Measurements from ENCODE around the gene FAM174B.

Gene FAM174B

DNA sequence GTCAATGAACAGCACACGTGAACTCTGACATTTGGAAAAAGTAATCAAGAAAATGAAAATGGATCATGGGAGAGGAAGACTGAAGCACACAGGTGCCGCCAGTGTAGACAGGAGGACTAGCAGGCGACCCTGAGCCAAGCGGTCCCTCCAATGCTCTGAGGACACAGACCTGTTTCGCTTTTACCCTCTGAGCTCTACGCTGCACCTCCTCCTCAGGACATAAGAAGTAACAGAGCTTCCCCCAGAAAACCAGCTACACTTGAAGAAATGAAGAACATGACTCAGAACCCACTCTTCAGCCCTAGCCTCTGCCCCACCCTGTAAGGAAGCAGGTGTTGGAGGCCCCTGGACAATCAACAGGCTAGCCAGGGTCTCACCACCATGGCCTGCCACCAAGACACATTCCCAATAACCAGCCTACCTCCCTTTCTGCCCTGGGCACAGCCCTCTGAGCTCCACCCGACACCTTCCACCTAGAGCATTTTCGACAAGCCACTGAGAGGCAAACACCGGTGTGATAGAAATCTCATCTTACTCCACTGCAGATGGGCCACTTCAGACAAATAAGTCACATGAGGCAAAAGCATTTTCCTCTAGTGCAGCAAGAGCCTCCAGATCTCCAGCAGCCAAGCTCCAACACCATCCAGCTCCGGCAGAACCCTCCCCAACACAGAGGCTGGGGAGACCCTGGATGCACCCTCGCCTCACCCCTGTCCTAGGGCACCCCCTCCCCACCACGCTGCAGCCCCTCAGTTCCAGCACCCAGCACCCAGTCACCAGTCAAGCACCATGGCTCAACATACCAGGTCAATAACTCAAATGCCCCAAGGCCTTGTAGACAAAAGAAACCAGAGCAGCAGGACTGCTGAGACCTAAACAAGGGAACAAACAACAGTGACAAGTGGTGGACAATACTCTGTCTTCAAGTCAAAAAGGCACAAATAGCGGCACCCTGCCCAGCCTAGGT, 11.4 kb downstream of the FAM174B start:
- DNase-seq (ENCODE audit: insufficient read length, low spot score): no peak
- no peak for FAIRE-seq
- TF ChIP-seq POLR2A (IDR thresholded peaks at IDR 0.05; ENCODE audit: low read depth, low read length): no peak

DNA sequence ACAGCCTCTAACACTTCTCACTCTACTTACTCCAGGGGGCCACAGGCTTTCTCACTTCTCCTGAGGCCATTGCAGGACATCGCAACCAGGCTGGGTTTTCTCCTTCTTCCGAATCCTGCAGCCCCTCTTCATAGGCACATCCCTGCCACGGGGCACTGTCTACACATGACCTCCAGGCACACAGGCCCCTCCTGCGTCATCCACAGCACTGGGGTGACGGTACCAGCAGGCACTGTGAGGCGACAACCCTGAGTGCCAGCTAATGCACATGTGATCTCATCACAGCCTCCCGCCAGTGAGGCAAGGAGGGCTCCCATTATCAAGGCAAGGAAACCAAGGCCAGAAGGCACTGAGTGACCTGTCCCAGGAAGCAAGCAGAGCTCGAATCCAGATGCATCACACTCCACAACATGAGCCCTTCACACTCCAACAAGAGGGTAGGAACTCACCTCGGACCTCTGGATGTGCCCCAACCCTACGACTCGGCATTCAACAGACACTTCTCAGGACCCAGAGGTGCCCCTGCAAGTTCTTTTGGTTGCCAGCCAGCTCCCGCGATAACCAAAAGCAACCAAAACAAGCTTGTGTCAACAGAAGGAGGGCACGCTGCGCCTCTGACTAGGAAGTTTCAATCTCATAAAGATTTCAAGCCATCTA, 16.7 kb downstream of the FAM174B start:
- DNase-seq (ENCODE audit: insufficient read length, low spot score): no peak
- no peak for TF ChIP-seq POLR2A (IDR thresholded peaks at IDR 0.05; ENCODE audit: low read depth, low read length)

DNA sequence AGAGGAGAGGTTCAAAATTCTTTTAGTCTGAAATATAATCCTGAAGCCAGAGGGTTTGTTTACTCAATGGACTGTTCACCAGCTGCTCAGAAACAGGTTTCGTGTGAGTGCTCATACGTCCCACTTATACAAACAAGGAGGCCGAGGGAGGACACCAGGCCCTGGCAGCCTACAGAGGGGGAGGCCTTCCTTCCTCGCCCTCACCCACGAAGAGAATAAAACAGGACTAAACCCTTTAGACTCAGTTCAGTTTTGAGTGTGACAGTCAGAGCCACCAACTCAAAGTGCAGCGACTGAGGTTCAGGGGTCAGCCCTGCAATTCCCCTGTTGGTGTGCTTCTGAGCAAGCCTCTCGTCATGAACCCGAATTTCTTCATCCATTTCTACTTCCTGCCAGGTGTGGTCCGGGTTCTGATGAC, 17.3 kb downstream of the FAM174B start:
- TF ChIP-seq POLR2A (IDR thresholded peaks at IDR 0.05; ENCODE audit: low read depth, low read length): no peak
- FAIRE-seq: no peak
- no peak for DNase-seq (ENCODE audit: insufficient read length, low spot score)

More for the DNA sequence above, 16.7 kb downstream of the FAM174B start:
- FAIRE-seq: no peak

DNA sequence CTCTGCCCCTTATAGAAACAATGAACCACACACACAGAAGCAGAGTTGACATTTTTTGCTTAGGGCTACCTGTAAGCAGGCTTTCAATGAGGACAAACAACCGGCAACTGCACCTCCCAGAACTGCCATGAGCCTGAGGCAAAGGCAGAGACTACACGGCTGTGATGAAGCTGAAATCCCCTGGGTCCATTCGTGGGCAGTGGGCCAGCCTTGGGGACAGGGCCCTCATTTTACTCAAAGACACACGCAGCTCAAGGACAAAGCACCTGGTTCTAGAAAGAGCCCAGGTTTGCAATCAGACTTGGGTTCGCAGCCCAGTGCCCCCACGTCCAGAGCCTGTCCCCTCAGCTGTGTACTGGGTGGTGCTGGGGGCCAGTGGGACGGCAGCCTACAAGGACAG, 17.9 kb downstream of the FAM174B start:
- FAIRE-seq (no peak), DNase-seq (ENCODE audit: insufficient read length, low spot score) (no peak)
- TF ChIP-seq POLR2A (IDR thresholded peaks at IDR 0.05; ENCODE audit: low read depth, low read length): no peak

DNA sequence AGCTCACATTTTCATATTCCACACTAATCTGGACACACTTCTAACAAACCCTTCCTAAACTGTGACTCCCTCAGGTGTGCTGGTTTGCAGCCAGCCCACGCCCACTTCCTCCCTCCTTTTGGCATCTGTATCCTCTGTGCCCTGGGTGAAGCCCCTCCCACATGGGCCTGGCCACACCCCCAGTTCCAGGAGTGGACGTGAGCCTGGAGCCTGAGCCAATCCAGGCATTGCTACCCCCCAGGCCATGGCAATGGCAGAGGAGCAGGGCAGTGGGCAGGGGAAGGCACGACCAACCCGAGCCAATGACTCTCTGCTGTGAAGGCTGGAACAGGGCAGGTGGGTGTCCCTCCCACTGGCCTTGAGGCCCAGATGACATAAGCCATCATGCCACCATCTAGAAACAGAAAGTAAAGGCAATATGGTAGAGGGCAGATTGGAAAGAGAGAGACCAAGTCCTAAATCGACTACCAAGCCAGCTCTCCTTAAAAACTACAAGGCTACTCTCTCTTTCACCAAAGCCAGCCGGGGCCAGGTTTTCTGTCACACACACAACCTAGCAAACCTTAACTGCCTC, 18.6 kb downstream of the FAM174B start:
- no peak for DNase-seq (ENCODE audit: insufficient read length, low spot score)

DNA sequence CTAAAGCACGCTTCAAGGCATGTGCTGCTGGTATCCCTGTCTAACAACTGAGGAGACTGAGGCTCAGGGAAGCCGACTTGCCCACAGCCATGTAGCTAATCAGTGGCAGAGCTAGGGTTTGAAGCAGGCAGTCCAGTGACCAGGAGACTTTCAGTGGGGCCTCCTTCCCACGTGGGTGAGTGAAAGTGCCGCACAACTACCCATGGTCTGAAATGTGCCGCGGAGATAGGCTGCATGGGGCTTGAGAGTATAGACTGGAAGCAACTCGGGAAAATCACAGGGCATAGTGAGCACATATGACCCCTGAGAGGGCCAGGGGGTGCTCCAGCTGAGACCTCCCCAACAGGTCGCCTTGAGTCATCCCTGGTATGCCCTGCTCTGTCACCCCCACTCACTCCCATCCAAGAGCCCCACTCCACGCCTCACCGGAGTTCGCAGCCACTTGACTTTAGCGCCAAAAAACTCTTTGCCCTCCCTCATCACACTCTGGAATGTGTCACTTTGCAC, 19.1 kb downstream of the FAM174B start:
- no peak for DNase-seq (ENCODE audit: insufficient read length, low spot score)
- TF ChIP-seq POLR2A (IDR thresholded peaks at IDR 0.05; ENCODE audit: low read depth, low read length): no peak
- no peak for FAIRE-seq

More for the DNA sequence above, 18.6 kb downstream of the FAM174B start:
- FAIRE-seq: no peak
- no peak for TF ChIP-seq POLR2A (IDR thresholded peaks at IDR 0.05; ENCODE audit: low read depth, low read length)

DNA sequence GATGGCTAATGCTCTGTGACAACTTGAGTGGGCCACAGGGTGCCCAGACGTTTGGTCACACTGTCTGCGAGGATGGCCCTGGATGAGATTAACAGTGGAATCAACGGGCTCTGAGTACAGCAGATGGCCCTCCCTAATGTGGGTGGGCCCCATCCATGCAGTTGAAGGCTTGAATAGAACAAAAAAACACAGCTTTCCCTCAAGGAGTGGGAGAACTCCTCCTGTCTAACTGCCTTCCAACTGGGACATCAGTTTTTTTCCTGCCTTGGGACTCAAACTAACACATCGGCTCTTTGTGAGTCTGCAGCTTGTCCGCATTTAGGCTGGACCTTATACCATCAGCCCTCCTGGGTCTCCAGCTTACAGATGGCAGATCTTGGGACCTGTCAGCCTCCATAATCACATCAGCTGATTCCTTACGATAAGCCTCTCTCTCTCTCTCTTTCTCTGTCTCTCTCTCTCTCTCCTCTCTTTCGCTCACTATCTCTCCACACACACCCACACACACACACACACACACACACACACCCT, 20.8 kb downstream of the FAM174B start:
- no peak for TF ChIP-seq POLR2A (IDR thresholded peaks at IDR 0.05; ENCODE audit: low read depth, low read length)
- FAIRE-seq (no peak), DNase-seq (ENCODE audit: insufficient read length, low spot score) (no peak)

DNA sequence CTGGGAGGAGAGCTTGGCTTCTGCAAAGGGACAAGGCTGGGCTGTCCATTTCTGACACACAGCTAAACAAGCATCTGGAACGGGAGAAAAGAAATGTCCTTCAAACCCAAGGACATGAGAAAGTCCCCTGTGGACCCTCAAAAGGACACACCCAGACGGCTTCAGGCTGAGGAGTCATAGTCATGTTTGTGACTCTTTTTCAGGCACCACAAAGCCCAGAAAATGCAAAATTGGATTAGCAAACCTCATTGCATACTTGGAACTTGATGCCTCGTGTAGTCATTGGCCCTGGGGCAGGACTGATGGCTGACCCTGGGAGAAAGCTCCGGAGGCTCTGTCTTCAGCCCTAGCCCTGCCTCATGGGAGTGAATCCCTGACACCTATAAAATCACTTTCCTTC, 21.5 kb downstream of the FAM174B start:
- FAIRE-seq (no peak), DNase-seq (ENCODE audit: insufficient read length, low spot score) (no peak)
- TF ChIP-seq POLR2A (IDR thresholded peaks at IDR 0.05; ENCODE audit: low read depth, low read length): no peak

DNA sequence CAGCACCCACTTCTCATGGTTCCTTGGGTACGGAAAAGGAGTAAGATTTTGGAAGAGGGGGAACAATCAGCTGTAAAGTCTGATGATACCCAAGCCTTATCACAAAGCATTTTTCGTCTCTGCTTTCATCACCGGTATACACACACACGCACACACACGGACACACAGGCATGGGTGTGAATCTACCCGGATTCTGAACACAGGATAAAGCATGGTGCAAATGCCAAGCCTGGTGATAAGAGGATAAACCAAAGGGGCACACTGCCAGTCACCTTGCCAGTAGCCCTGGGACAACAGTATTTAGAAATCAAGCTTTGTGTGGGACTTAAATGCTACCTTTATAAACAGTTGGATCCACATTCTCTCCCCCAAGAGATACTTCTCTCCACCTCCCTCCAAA, 22.2 kb downstream of the FAM174B start:
- DNase-seq (ENCODE audit: insufficient read length, low spot score): no peak
- FAIRE-seq: no peak
- TF ChIP-seq POLR2A (IDR thresholded peaks at IDR 0.05; ENCODE audit: low read depth, low read length): no peak

DNA sequence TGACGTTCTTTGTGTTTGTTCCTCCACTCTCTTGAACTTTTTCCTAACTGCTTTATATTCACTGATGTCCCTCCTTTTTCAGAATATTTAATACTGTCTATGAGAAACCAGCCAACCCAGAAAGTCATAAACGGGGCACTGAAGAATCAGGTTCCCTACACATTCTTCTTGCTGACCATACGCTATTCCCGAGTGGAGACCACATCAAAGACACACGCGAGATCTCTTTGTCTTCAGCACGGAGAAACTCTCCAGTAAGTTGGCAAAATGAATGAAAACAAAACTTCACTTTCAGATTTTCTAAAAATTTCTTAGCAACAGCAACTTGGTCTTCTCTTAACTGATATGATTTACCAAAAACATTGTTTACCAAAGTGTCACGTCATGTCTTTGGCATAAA, 22.6 kb downstream of the FAM174B start:
- FAIRE-seq (no peak), DNase-seq (ENCODE audit: insufficient read length, low spot score) (no peak)
- TF ChIP-seq POLR2A (IDR thresholded peaks at IDR 0.05; ENCODE audit: low read depth, low read length): no peak

DNA sequence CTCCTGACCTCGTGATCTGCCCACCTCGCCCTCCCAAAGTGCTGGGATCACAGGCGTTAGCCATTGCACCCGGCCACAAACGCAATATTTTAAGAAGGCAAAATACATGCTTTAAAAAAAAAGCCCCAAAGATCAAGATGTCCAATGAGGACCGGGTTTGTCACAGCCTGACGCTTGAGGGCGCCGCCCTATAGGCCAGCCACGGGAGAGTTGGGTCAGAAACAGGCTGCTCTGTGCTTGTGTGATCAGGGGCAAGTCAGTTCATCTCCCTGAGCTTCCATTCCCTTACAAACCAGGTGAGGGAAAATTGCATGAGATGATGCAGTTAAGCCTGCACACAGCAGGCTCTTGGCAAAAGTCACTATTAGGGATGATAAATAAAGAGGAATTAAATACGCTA, 23.9 kb downstream of the FAM174B start:
- FAIRE-seq (no peak), DNase-seq (ENCODE audit: insufficient read length, low spot score) (no peak)
- TF ChIP-seq POLR2A (IDR thresholded peaks at IDR 0.05; ENCODE audit: low read depth, low read length): no peak

DNA sequence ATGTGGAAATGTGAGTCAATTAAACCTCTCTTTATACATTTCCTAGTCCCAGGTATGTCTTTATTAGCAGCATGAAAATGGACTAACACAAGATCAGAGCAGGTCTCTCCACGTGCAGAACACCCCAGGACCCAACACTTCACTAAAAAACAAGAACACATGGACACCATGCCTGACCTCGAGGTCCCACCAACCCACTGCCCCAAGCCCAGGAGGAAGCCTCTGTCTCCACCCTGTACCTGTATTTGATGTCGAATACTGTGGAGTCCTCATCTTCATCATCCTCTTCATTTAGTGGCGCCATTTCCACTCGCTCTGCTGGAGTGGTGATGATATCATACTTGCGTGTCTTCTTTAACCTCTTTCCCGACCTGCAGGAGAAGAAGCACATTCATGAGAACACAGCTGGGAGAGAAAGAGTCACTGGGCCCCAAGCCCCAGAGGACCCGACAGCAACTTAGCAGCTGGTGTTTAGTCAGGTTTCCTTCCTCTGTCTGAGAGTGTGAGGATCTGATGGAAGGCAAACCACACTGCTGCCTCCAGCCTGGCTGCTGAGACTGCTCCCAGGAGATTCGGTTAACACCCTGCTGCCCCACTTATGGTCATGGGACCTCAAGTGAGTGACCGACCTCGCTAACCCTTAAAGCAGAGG, 25.5 kb downstream of the FAM174B start:
- no peak for FAIRE-seq
- no peak for DNase-seq (ENCODE audit: insufficient read length, low spot score)
- TF ChIP-seq POLR2A (IDR thresholded peaks at IDR 0.05; ENCODE audit: low read depth, low read length): no peak

DNA sequence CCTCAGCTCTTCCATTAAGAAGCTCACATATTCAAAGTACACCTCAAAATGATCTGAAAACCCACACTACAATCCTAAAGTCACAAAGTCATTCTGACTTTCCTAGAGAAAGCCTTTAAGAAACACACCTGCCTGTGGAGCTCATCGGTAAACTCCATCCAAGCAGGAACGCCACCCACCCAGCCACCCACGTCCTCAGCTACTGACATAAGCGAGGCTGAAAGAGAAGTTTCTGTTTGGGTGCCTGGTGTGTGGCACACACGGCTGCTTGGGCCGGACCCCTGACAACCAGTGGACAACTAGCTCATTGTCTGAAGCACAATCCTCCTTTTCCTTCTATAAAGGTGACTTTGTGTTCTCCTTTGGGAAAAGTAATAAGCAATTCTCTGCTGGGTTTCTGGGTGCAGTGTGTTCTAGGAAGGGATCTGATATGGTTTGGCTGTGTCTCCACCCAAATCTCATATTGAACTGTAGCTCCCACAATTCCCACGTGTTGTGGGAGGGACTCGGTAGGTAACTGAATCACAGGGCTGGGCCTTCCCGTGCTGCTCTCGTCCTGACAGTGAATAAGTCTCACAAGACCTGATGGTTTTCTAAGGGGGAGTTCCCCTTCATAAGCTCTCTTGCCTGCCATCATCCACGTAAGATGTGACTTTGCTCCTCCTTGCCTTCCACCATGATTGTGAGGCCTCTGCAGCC, 26.1 kb downstream of the FAM174B start:
- TF ChIP-seq POLR2A (IDR thresholded peaks at IDR 0.05; ENCODE audit: low read depth, low read length): no peak
- no peak for DNase-seq (ENCODE audit: insufficient read length, low spot score)
- no peak for FAIRE-seq

All from H54 (cell line).